B cell (primary cell): ENCODE data around the gene BBS2. TPM values are rescaled to one million over a fixed set of nuclear protein-coding genes. Genes with fewer than 3 reads are reported as not detected.

Experiments used
- ATAC-seq: fragments of 200-7000 bp; cut with Tn5 transposase; one replicate; pipeline ENCODE4 v1.10.0; 2021; ENCODE audit warnings: low read depth, mild to moderate bottlenecking, moderate number of reproducible peaks, moderate library complexity
- CTCF ChIA-PET: fragments of 350-600 bp; sonication (Branson Sonifier 250); formaldehyde crosslinking; loops from one replicate; lab custom pipeline; 2021; ENCODE audit warnings: antibody characterized with exemption, inconsistent platforms; lab: Charles Lee
- POLR2A ChIA-PET: fragments of 350-600 bp; sonication (Branson Sonifier 250); formaldehyde crosslinking; loops from one replicate; lab custom pipeline; 2021; ENCODE audit warnings: antibody characterized with exemption; lab: Charles Lee
- DNase-seq: peaks from one replicate; pipeline ENCODE4 v3.0.0; 2013
- H2AFZ ChIP-seq: 2 replicates; pipeline ENCODE4 v1.6.1; 2012; ENCODE audit warnings: mild to moderate bottlenecking, low read depth, low read length; ENCODE audit not compliant: insufficient read depth, poor library complexity, severe bottlenecking
- H3K27ac ChIP-seq, 2 donors: 1 replicate in 1 of 2; 2 replicates in 1 of 2; pipeline ENCODE4 v1.5.1; 2012 to 2013; ENCODE audit warnings: low read length in 2 of 2, mild to moderate bottlenecking in 2 of 2, moderate library complexity in 1 of 2
- H3K27me3 ChIP-seq, 4 experiments: fragments of 200-600 bp in 1 of 4; sonication (generic) in 1 of 4; replicated peaks in 1 of 4; 1 replicate in 2 of 4; 2 replicates in 2 of 4; pipeline versions ENCODE4 v1.6.1 to v1.7.0; 2013 to 2016; ENCODE audit warnings: low read length in 3 of 4, mild to moderate bottlenecking in 2 of 4, mixed read lengths in 1 of 4, moderate library complexity in 1 of 4; ENCODE audit not compliant: insufficient read depth in 4 of 4, control insufficient read depth in 3 of 4; ENCODE audit errors: control extremely low read depth in 1 of 4
- H3K36me3 ChIP-seq, 2 experiments: replicated peaks in 1 of 2; 1 replicate in 1 of 2; 2 replicates in 1 of 2; pipeline versions ENCODE4 v1.6.1 to v1.7.1; 2013; ENCODE audit warnings: low read length in 1 of 2; ENCODE audit not compliant: insufficient read depth in 2 of 2, control insufficient read depth in 1 of 2; ENCODE audit errors: control extremely low read depth in 1 of 2, extremely low read depth in 1 of 2
- H3K4me1 ChIP-seq, 2 donors: fragments of 200-600 bp in 1 of 2; sonication (generic) in 1 of 2; 1 replicate in 1 of 2; 2 replicates in 1 of 2; pipeline versions ENCODE4 v1.5.1 to v1.6.1; 2013 to 2017; ENCODE audit warnings: low read length in 2 of 2; ENCODE audit not compliant: control insufficient read depth in 2 of 2, insufficient read depth in 2 of 2
- H3K4me2 ChIP-seq: replicated peaks from 2 replicates; pipeline ENCODE3; 2012; ENCODE audit warnings: mild to moderate bottlenecking, low read depth, low read length; ENCODE audit not compliant: poor library complexity, severe bottlenecking
- H3K4me3 ChIP-seq, 5 experiments: fragments of 200-600 bp in 1 of 5; sonication (generic) in 1 of 5; 1 replicate in 3 of 5; 2 replicates in 2 of 5; pipeline versions ENCODE4 v1.5.1 to v1.7.0; 2011 to 2016; ENCODE audit warnings: low read length in 4 of 5, mild to moderate bottlenecking in 4 of 5, low read depth in 2 of 5, control low read depth in 1 of 5, moderate library complexity in 1 of 5; ENCODE audit not compliant: insufficient read depth in 1 of 5; ENCODE audit errors: control extremely low read depth in 1 of 5, extremely low read depth in 1 of 5
- H3K79me2 ChIP-seq: fragments of 200-600 bp; sonication (generic); one replicate; pipeline ENCODE4 v1.6.0; 2016; ENCODE audit warnings: low read length; ENCODE audit not compliant: control insufficient read depth, insufficient read depth
- H3K9ac ChIP-seq: fragments of 200-600 bp; sonication (generic); 2 replicates; pipeline ENCODE4 v1.6.1; 2017; ENCODE audit warnings: mild to moderate bottlenecking, low read length, moderate library complexity
- H3K9me3 ChIP-seq, 3 donors: one replicate each; pipeline versions ENCODE4 v1.6.1 to v1.7.1; 2013; ENCODE audit warnings: low read length in 2 of 3; ENCODE audit not compliant: control insufficient read depth in 2 of 3, insufficient read depth in 1 of 3; ENCODE audit errors: control extremely low read depth in 1 of 3
- H4K20me1 ChIP-seq: 2 replicates; pipeline ENCODE4 v1.6.0; 2012; ENCODE audit warnings: mild to moderate bottlenecking, low read length; ENCODE audit not compliant: insufficient read depth, control insufficient read depth, poor library complexity, severe bottlenecking
- H3K27ac Mint-ChIP-seq: one replicate; pipeline ENCODE4 v1.8.0; 2021; ENCODE audit warnings: mixed read lengths
- H3K27me3 Mint-ChIP-seq: one replicate; pipeline ENCODE4 v1.8.0; 2021; ENCODE audit warnings: mixed read lengths
- H3K4me1 Mint-ChIP-seq: one replicate; pipeline ENCODE4 v1.8.0; 2021; ENCODE audit warnings: mixed read lengths
- H3K4me3 Mint-ChIP-seq: one replicate; pipeline ENCODE4 v1.8.0; 2021; ENCODE audit warnings: mixed read lengths
- H3K9me3 Mint-ChIP-seq: one replicate; pipeline ENCODE4 v1.8.0; 2022; ENCODE audit warnings: mixed read lengths; ENCODE audit not compliant: insufficient read depth
- EZH2 ChIP-seq: IDR thresholded peaks from 2 replicates; pipeline ENCODE4 v1.6.1; 2012; ENCODE audit warnings: borderline replicate concordance, low read depth, mild to moderate bottlenecking, moderate library complexity, low read length; ENCODE audit not compliant: insufficient read depth, poor library complexity, severe bottlenecking
- WGBS: methylation state at CpG from one replicate; pipeline ENCODE4 v1.1.5; 2013; ENCODE audit warnings: missing lambda C conversion rate; ENCODE audit not compliant: insufficient coverage; 5-methylcytosine and 5-hydroxymethylcytosine counted together
- intact Hi-C: fragments of 100-400 bp; cut with micrococcal nuclease; formaldehyde crosslinking; loops from one replicate; pipeline ENCODE4 v1.10.0; 2022
- polyA plus RNA-seq: library from polyadenylated mRNA; depleted of rRNA; stranded (reverse); fragments of >200 nt; gene quantifications from 2 replicates; pipeline ENCODE4 v1.2.3, GENCODE V29; 2012
- total RNA-seq, 2 donors: library from RNA; stranded (reverse); fragments of 120-200 nt in 1 of 2; gene quantifications; 1 replicate in 1 of 2; 2 replicates in 1 of 2; pipeline versions ENCODE4 v1.2.3 to v1.2.4, GENCODE V29; 2013 to 2022
- TF ChIP-seq, protein P1 (sequence below): fragments of 200-600 bp; IDR thresholded peaks from one replicate; pipeline ENCODE4 v1.8.0; 2022; ENCODE audit warnings: antibody characterized with exemption, mild to moderate bottlenecking

The BBS2 gene
- total and polyA plus RNA-seq, 2 donors (not counting 1 experiment from before 2014, with no cell fraction given), result 49.4 to 63.4 TPM

DNA sequence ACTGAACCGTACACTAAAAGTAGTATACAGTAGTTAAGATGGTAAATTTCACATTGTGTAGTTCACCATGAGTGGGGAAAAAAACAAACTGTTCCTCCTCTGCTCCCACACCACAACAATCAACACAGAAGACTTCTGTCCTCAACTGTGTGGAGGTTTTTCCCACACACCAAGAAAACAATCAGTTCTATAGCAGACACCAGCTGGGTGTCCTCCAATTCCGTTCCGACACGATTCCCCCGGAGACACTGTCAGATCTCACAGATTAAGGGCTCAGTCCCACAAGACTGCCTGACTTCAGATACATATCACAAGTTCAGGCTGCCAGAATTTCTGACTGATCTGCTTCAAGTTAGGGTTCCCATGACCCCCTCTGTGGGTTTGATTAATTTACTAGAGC, 31.8 kb downstream of the BBS2 start:
- Histone ChIP-seq H2AFZ (no peak overlapping the region), H4K20me1 (no peaks in the 10 kb centered on the region), H3K27ac (no peak overlapping the region), H3K36me3 (peaks cover 1 to 24% of the 10 kb centered on the region in 2 experiments), H3K4me2 (no peak overlapping the region), H3K79me2 (no peaks in the 10 kb centered on the region), H3K9me3 (no peaks in the 10 kb centered on the region), H3K4me3 (no peak overlapping the region), H3K4me1 (peaks cover 3% of the 10 kb centered on the region in 2 donors), H3K9ac (no peak overlapping the region), H3K27me3 (no peaks in the 10 kb centered on the region)
- H3K27ac Mint-ChIP-seq, result no peak overlapping the region
- DNase-seq (no peak), ATAC-seq (no peak)
- H3K27me3 Mint-ChIP-seq, result no peaks in the 10 kb centered on the region
- 95% methylated on average over 4 of the region's 5 CpGs for WGBS
- H3K9me3 Mint-ChIP-seq, result no peaks in the 10 kb centered on the region
- intact Hi-C loops, result no loop called here
- ChIA-PET POLR2A (no interaction called here), CTCF (no interaction called here)
- H3K4me3 Mint-ChIP-seq, result no peak overlapping the region
- no peak for TF ChIP-seq EZH2
- TF ChIP-seq, protein P1, sequence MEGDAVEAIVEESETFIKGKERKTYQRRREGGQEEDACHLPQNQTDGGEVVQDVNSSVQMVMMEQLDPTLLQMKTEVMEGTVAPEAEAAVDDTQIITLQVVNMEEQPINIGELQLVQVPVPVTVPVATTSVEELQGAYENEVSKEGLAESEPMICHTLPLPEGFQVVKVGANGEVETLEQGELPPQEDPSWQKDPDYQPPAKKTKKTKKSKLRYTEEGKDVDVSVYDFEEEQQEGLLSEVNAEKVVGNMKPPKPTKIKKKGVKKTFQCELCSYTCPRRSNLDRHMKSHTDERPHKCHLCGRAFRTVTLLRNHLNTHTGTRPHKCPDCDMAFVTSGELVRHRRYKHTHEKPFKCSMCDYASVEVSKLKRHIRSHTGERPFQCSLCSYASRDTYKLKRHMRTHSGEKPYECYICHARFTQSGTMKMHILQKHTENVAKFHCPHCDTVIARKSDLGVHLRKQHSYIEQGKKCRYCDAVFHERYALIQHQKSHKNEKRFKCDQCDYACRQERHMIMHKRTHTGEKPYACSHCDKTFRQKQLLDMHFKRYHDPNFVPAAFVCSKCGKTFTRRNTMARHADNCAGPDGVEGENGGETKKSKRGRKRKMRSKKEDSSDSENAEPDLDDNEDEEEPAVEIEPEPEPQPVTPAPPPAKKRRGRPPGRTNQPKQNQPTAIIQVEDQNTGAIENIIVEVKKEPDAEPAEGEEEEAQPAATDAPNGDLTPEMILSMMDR, result no peak
- H3K4me1 Mint-ChIP-seq, result peaks cover 11% of the 10 kb centered on the region

DNA sequence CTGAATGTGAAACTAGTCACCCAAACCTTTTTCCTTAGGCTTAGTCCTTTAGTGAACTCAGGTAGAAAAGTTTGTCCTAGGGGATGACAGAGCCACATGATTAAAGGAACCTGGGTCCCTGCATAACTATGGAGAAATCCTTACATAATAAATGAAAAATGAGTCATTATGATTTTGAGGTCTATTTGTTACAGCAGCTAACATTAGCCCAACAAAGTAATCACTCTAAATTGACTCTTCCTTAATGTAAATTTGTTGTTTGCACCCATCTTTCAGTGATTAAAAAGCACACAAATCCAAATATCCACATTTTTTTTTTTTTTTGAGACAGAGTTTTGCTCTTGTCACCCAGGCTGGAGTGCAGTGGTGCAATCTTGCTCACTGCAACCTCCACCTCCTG, 36.4 kb downstream of the BBS2 start:
- Histone ChIP-seq H2AFZ (no peak overlapping the region), H3K4me2 (no peak overlapping the region), H3K79me2 (no peaks in the 10 kb centered on the region), H3K27ac (no peak overlapping the region), H3K9ac (no peak overlapping the region), H3K9me3 (no peaks in the 10 kb centered on the region), H4K20me1 (no peaks in the 10 kb centered on the region), H3K4me1 (no peaks in the 10 kb centered on the region), H3K36me3 (peaks cover 1 to 36% of the 10 kb centered on the region in 2 experiments), H3K27me3 (no peaks in the 10 kb centered on the region), H3K4me3 (no peak overlapping the region)
- intact Hi-C loops, result no loop called here
- no peak for DNase-seq
- H3K9me3 Mint-ChIP-seq, result no peaks in the 10 kb centered on the region
- no peak overlapping the region for H3K27ac Mint-ChIP-seq
- CTCF ChIA-PET, result no interaction called here
- H3K4me1 Mint-ChIP-seq, result no peaks in the 10 kb centered on the region
- ATAC-seq, result no peak
- no peak overlapping the region for H3K4me3 Mint-ChIP-seq
- no peak for TF ChIP-seq EZH2
- TF ChIP-seq, protein P1, result no peak
- POLR2A ChIA-PET, result no interaction called here
- no peaks in the 10 kb centered on the region for H3K27me3 Mint-ChIP-seq
